Brain microvascular endothelial cell (primary cell): ENCODE results near the gene IMMP2L.

ENCODE experiments used
- DNase-seq: peaks from one replicate; pipeline ENCODE4 v3.0.0-alpha.2; 2020
- H3K27ac ChIP-seq: fragments of 250-450 bp; sonication (Bioruptor Pico); 2 replicates; pipeline ENCODE4 v1.5.1; 2020; ENCODE audit warnings: mild to moderate bottlenecking, moderate library complexity
- H3K27me3 ChIP-seq: fragments of 250-450 bp; sonication (Bioruptor Pico); replicated peaks from 2 replicates; pipeline ENCODE4 v1.5.1; 2020; ENCODE audit warnings: mild to moderate bottlenecking
- H3K36me3 ChIP-seq: fragments of 250-450 bp; sonication (Bioruptor Pico); replicated peaks from 2 replicates; pipeline ENCODE4 v1.5.1; 2020; ENCODE audit warnings: mild to moderate bottlenecking
- H3K4me3 ChIP-seq: 2 replicates; pipeline ENCODE4 v1.5.1; 2011; ENCODE audit warnings: low read depth, mild to moderate bottlenecking, control low read depth, low read length, moderate library complexity
- CTCF ChIP-seq: IDR thresholded peaks from 2 replicates; pipeline ENCODE4 v1.5.1; 2011; ENCODE audit warnings: low read depth, mild to moderate bottlenecking, moderate library complexity, low read length, control low read depth, inconsistent platforms; ENCODE audit errors: missing control alignments
- in situ Hi-C: cut with HindIII; loops from 2 replicates; pipeline ENCODE4 v1.10.0; 2017; ENCODE audit warnings: low sequenced_read_pairs, low pct_ligation_motif_present

IMMP2L gene

GRCh38 chr7:111092406-111093236 is 469.7 kb downstream of the IMMP2L start:
- no peaks in the 10 kb centered on the region for H3K27me3 ChIP-seq
- TF ChIP-seq CTCF = no peak
- H3K27ac ChIP-seq = peak overlapping the region; percentile 44
- H3K36me3 ChIP-seq = no peaks in the 10 kb centered on the region
- DNase-seq = no peak
- peak overlapping the region; percentile 54 for H3K4me3 ChIP-seq
- in situ Hi-C loops = no loop called here

GRCh38 chr7:111091593-111092358 is 470.5 kb downstream of the IMMP2L start:
- in situ Hi-C loops = no loop called here
- H3K4me3 ChIP-seq = peak overlapping the region; percentile 54
- H3K27ac ChIP-seq = peak overlapping the region; percentile 44
- no peaks in the 10 kb centered on the region for H3K27me3 ChIP-seq
- no peak for TF ChIP-seq CTCF
- DNase-seq = peak; percentile 13
- H3K36me3 ChIP-seq = no peaks in the 10 kb centered on the region

- Histone ChIP-seq H3K4me3 (peak within 1 kb of the TSS; percentile 54), H3K36me3 (no peaks in the 10 kb centered on the region), H3K27ac (peak within 1 kb of the TSS; percentile 44), H3K27me3 (no peaks in the 10 kb centered on the region)
- TF ChIP-seq CTCF = no peak
- DNase-seq = peak; percentile 89
- in situ Hi-C loops = no loop called here
Observed at GRCh38 chr7:111090846-111091245, 471.4 kb downstream of the IMMP2L start, which contains the start of gene LRRN3. Gene LRRN3 (plus strand): TSS chr7:111091127. CDS start chr7:111122773, 31,646 bp downstream.

GRCh38 chr7:111089822-111090426 is 472.4 kb downstream of the IMMP2L start:
- Histone ChIP-seq H3K27ac (no peak overlapping the region), H3K27me3 (no peaks in the 10 kb centered on the region), H3K36me3 (no peaks in the 10 kb centered on the region), H3K4me3 (no peak overlapping the region)
- DNase-seq = peak; percentile 13
- TF ChIP-seq CTCF = peak; percentile 68
- in situ Hi-C loops = no loop called here

- no peak overlapping the region for H3K27ac ChIP-seq
- no peaks in the 10 kb centered on the region for H3K36me3 ChIP-seq
- in situ Hi-C loops = no loop called here
- DNase-seq = no peak
- no peak overlapping the region for H3K4me3 ChIP-seq
- no peak for TF ChIP-seq CTCF
- no peaks in the 10 kb centered on the region for H3K27me3 ChIP-seq
Observed at GRCh38 chr7:111088328-111088727, 474.0 kb downstream of the IMMP2L start.
